ENCODE data around the gene COMTD1.
"Not testable (repeated sequence)": the region's sequence is repeated elsewhere in the genome, so short reads cannot be mapped to it uniquely, and the experiment has no call there.

The COMTD1 gene

GRCh38 chr10:75189266-75190096 lies 46.3 kb downstream of the COMTD1 start:
- DNase-seq: no peak

DNA sequence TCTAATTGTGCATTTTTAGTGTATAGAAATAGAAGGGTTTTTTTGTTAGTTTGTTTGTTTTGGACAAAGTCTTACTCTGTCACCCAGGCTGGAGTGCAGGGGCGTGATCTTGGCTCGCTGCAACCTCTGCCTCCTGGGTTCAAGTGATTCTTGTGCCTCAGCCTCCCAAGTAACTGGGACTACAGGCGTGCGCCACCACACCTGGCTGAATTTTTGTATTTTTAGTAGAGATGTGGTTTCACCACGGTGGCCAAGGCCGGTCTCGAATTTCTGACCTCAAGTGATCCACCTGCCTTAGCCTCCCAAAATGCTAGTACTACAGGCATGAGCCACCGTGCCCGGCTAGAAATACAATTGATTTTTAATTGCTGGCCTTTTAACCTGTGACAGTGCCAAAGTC lies 47.2 kb downstream of the COMTD1 start:
- DNase-seq: not testable (repeated sequence)

DNA sequence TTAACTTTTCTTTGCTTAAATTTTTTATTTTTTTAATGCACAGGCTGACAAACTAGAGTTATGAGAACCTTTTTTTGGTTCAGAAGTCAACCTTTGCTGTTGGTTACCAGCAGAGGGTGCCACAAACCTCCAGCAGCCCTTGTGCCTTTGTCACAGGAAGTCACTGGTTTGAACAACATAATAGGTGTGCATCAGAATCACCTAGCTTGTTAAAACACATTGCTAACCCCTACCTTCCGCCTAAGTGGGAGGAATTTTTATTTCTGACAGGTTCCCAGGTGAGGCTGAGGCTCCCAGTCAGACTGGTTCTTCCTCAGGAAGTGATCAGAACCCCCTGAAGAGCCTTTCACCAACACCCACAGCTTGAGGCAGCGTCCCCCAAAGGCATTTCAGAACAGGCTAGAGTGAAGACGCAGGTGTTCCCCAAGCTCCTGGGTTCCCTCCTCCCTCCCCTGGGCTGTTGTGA lies 47.8 kb downstream of the COMTD1 start:
- DNase-seq: no peak

- DNase-seq: no peak
These were observed 49.4 kb downstream of the COMTD1 start for GRCh38 chr10:75186310-75186709.

All from NCI-H1436 treated with DMSO at 0.1 percent for 48 hours (cell line).